HepG2 (cell line): Measurements from ENCODE around the gene LEAP2. TPM values are rescaled to one million over a fixed set of nuclear protein-coding genes. Genes with fewer than 3 reads are reported as not detected.

Experiments used
- ATAC-seq: fragments of 200-7000 bp; cut with Tn5 transposase; 3 replicates; pipeline ENCODE4 v1.9.1; 2020; ENCODE audit warnings: mild to moderate bottlenecking, moderate library complexity
- BruUV-seq: library from RNA; stranded (reverse); fragments of 400-500 nt; replicated peaks from 2 replicates; lab custom pipeline; 2021; lab: Mats Ljungman, UMichigan
- CTCF ChIA-PET: fragments of 300-600 bp; formaldehyde crosslinking; extraction: SDS; loops from one replicate; lab custom pipeline; 2021; ENCODE audit warnings: low total read pairs, inconsistent platforms, low intra/inter-chr PET ratio; lab: Yijun Ruan, JAX
- POLR2A ChIA-PET: fragments of 350-600 bp; sonication (Branson Sonifier 250); formaldehyde crosslinking; loops from one replicate; lab custom pipeline; 2020; ENCODE audit warnings: antibody characterized with exemption, inconsistent platforms; lab: Yijun Ruan, JAX
- DNase-seq: peaks from one replicate; pipeline ENCODE4 v3.0.0-alpha.2; 2015; ENCODE audit warnings: low spot score
- FAIRE-seq: peaks from 3 replicates; lab custom pipeline; 2011; peaks lifted over from hg19 to GRCh38; lab: Jason Lieb, UNC
- H2AFZ ChIP-seq: one replicate; pipeline ENCODE4 v1.6.1; 2011; ENCODE audit warnings: low read length, inconsistent platforms
- H3K27ac ChIP-seq: fragments of 300-600 bp; 3 replicates; pipeline ENCODE4 v1.8.0; 2011; ENCODE audit warnings: mixed run types, mild to moderate bottlenecking, mixed read lengths, low read length, inconsistent platforms; ENCODE audit not compliant: insufficient read depth; ENCODE audit errors: extremely low read length
- H3K27me3 ChIP-seq, 2 experiments: fragments of 200-600 bp in 1 of 2; 2 replicates in 1 of 2; 3 replicates in 1 of 2; pipeline versions ENCODE4 v1.6.0 to v1.8.0; 2011; ENCODE audit warnings: low read length in 2 of 2, mild to moderate bottlenecking in 2 of 2, moderate library complexity in 2 of 2, inconsistent platforms in 1 of 2; ENCODE audit not compliant: insufficient read depth in 2 of 2, control insufficient read depth in 1 of 2
- H3K36me3 ChIP-seq, 2 experiments: fragments of 200-600 bp in 1 of 2; replicated peaks in 1 of 2; 2 replicates in 1 of 2; 3 replicates in 1 of 2; pipeline versions ENCODE4 v1.5.1 to v1.8.0; 2011; ENCODE audit warnings: low read length in 2 of 2, inconsistent platforms in 1 of 2; ENCODE audit not compliant: insufficient read depth in 2 of 2, control insufficient read depth in 1 of 2
- H3K4me1 ChIP-seq: 2 replicates; pipeline ENCODE4 v1.5.1; 2012; ENCODE audit warnings: low read length, inconsistent platforms; ENCODE audit not compliant: insufficient read depth
- H3K4me2 ChIP-seq: 2 replicates; pipeline ENCODE4 v1.6.0; 2011; ENCODE audit warnings: low read depth, low read length, inconsistent platforms
- H3K4me3 ChIP-seq, 3 experiments: fragments of 200-600 bp in 1 of 3; sonication (generic), shearing (Covaris generic) in 1 of 3; replicated peaks in 1 of 3; 2 replicates each; pipeline ENCODE4 v1.5.1; 2011 to 2016; ENCODE audit warnings: low read length in 3 of 3, inconsistent platforms in 2 of 3, low read depth in 2 of 3, mild to moderate bottlenecking in 2 of 3, control low read depth in 1 of 3, mixed read lengths in 1 of 3; ENCODE audit not compliant: insufficient read depth in 1 of 3
- H3K79me2 ChIP-seq: one replicate; pipeline ENCODE4 v1.6.1; 2011; ENCODE audit warnings: low read length, inconsistent platforms; ENCODE audit not compliant: insufficient read depth
- H3K9ac ChIP-seq: 2 replicates; pipeline ENCODE4 v1.6.0; 2011; ENCODE audit warnings: mild to moderate bottlenecking, low read depth, low read length, inconsistent platforms; ENCODE audit not compliant: insufficient read depth
- H3K9me3 ChIP-seq: 2 replicates; pipeline ENCODE4 v1.5.1; 2012; ENCODE audit warnings: mild to moderate bottlenecking, low read length
- H4K20me1 ChIP-seq: 2 replicates; pipeline ENCODE4 v1.6.0; 2011; ENCODE audit warnings: inconsistent platforms, mild to moderate bottlenecking, low read length, moderate library complexity; ENCODE audit not compliant: insufficient read depth
- GABPB1 ChIP-seq: IDR thresholded peaks from 2 replicates; pipeline ENCODE4 v1.6.1; 2016; ENCODE audit warnings: mild to moderate bottlenecking, missing genetic modification reagents, moderate library complexity, missing compliant biosample characterization
- IKZF4 ChIP-seq: sonication (generic); formaldehyde crosslinking; IDR thresholded peaks from 2 replicates; pipeline ENCODE4 v1.5.1; 2020; ENCODE audit warnings: borderline replicate concordance, mild to moderate bottlenecking, low read depth, missing genetic modification reagents; ENCODE audit errors: not compliant biosample characterization
- KDM6A ChIP-seq: IDR thresholded peaks from 2 replicates; pipeline ENCODE4 v1.6.1; 2016; ENCODE audit warnings: low read depth
- SNRNP70 ChIP-seq: fragments of 200-400 bp; formaldehyde crosslinking; IDR thresholded peaks from 2 replicates; pipeline ENCODE4 v1.6.1; 2017; ENCODE audit warnings: mild to moderate bottlenecking, low read depth, low read length, moderate library complexity
- SP5 ChIP-seq: IDR thresholded peaks from 2 replicates; pipeline ENCODE4 v1.6.1; 2016; ENCODE audit warnings: low read depth, borderline replicate concordance
- XRCC5 ChIP-seq: fragments of 200-400 bp; formaldehyde crosslinking; optimal IDR thresholded peaks from 2 replicates; pipeline ENCODE3; 2017; ENCODE audit warnings: mild to moderate bottlenecking, low read length
- ZBTB7A ChIP-seq: sonication (generic); formaldehyde crosslinking; IDR thresholded peaks from 2 replicates; pipeline ENCODE4 v1.8.0; 2022; ENCODE audit warnings: mild to moderate bottlenecking, missing genetic modification reagents
- ZFP36L1 ChIP-seq: sonication (generic); formaldehyde crosslinking; IDR thresholded peaks from 2 replicates; pipeline ENCODE4 v1.8.0; 2022; ENCODE audit warnings: mild to moderate bottlenecking, missing genetic modification reagents, moderate library complexity
- ZMYM3 ChIP-seq: sonication (generic); formaldehyde crosslinking; IDR thresholded peaks from 2 replicates; pipeline ENCODE4 v1.5.1; 2020; ENCODE audit warnings: mild to moderate bottlenecking, missing genetic modification reagents
- ZNF777 ChIP-seq: sonication (generic); formaldehyde crosslinking; IDR thresholded peaks from 2 replicates; pipeline ENCODE4 v1.4.0; 2020; ENCODE audit warnings: missing genetic modification reagents
- ZZZ3 ChIP-seq: sonication (generic); formaldehyde crosslinking; IDR thresholded peaks from 2 replicates; pipeline ENCODE4 v1.4.0; 2020; ENCODE audit warnings: missing genetic modification reagents, mild to moderate bottlenecking, borderline replicate concordance
- WGBS: methylation state at CpG from one replicate; pipeline ENCODE4 v1.1.6; 2017; ENCODE audit warnings: low lambda C conversion rate; 5-methylcytosine and 5-hydroxymethylcytosine counted together
- in situ Hi-C: cut with HindIII; loops from 2 replicates; pipeline ENCODE4 v1.10.0; 2017; ENCODE audit warnings: low pct_unique_long_range_greater_than_20kb; ENCODE audit not compliant: extremely low pct_ligation_motif_present
- intact Hi-C: fragments of 100-400 bp; cut with micrococcal nuclease; formaldehyde crosslinking; loops from one replicate; pipeline ENCODE4 v1.10.0; 2022; ENCODE audit not compliant: unreplicated experiment
- polyA plus RNA-seq, 8 experiments: library from polyadenylated mRNA; depleted of rRNA in 3 of 8; stranded (reverse) in 7 of 8; unstranded in 1 of 8; fragments of >200 nt; fragmentation: Illumina TruSeq in 4 of 8; extraction: Trizol in 4 of 8; gene quantifications; 2 replicates each; pipeline versions ENCODE4 v1.2.1 to v1.2.3, GENCODE V29; 2011 to 2016; ENCODE audit warnings: low read depth in 4 of 8, missing spikeins in 1 of 8, mixed read lengths in 1 of 8; ENCODE audit not compliant: insufficient read depth in 1 of 8
- total RNA-seq, 5 experiments: library from RNA; depleted of rRNA; stranded (reverse); fragments of >200 nt; fragmentation: Illumina TruSeq; extraction: Trizol; gene quantifications; 2 replicates each; pipeline ENCODE4 v1.2.3, GENCODE V29; 2016; ENCODE audit warnings: low read depth in 1 of 5
- TF ChIP-seq, protein P1 (sequence below): IDR thresholded peaks from 2 replicates; pipeline ENCODE4 v1.6.1; 2018; ENCODE audit warnings: missing genetic modification reagents, mild to moderate bottlenecking, missing compliant biosample characterization
- TF ChIP-seq, protein P2 (sequence below): sonication (generic); formaldehyde crosslinking; IDR thresholded peaks from 2 replicates; pipeline ENCODE4 v1.4.0; 2020; ENCODE audit warnings: missing genetic modification reagents, mild to moderate bottlenecking, borderline replicate concordance
- TF ChIP-seq, protein P3 (sequence below): sonication (generic); formaldehyde crosslinking; conservative IDR thresholded peaks from 2 replicates; pipeline ENCODE4 v1.8.0; 2022; ENCODE audit warnings: low read depth, missing genetic modification reagents

Gene LEAP2
- total and polyA plus RNA-seq, 2 of the 13 experiments (the other 11 are each of a cell fraction or from before 2014, with no cell fraction given): 23.9 to 51.9 TPM

DNA sequence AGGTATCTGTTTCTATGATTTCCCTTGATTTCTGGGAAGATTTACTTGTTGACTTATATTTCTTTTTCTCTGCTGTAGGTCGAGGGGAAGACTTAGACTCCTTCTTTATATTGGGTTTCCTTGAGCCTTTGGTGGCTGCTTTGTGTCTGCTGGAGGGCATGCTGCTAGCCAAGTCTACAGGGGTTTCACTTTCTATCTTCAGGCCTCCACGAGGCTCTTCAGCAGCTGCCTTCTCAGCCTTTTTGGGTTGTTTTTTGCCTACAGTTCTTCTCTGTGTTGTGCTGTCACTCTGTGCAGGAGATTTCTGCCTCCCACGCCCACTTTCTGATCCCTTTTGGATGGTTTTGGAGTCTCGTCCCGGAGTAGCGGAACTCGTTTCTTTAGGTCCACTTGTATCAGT lies 23.2 kb downstream of the LEAP2 start:
- POLR2A ChIA-PET: no interaction called here
- TSS peak; percentile 37 for BruUV-seq

More for the DNA sequence above, 23.2 kb downstream of the LEAP2 start:
- 95% methylated on average over 7 of the region's 7 CpGs for WGBS
- in situ Hi-C loops: no loop called here
- CTCF ChIA-PET: no interaction called here
- TF ChIP-seq SNRNP70 (no peak), ZZZ3 (CRISPR knock-in tag) (no peak), ZMYM3 (CRISPR knock-in tag) (no peak), KDM6A (CRISPR knock-in tag) (no peak), GABPB1 (CRISPR knock-in tag) (no peak), IKZF4 (CRISPR knock-in tag) (no peak), SP5 (CRISPR knock-in tag) (no peak), ZBTB7A (CRISPR knock-in tag) (no peak), XRCC5 (no peak), ZFP36L1 (no peak), ZNF777 (CRISPR knock-in tag) (no peak)
- TF ChIP-seq, protein P1, sequence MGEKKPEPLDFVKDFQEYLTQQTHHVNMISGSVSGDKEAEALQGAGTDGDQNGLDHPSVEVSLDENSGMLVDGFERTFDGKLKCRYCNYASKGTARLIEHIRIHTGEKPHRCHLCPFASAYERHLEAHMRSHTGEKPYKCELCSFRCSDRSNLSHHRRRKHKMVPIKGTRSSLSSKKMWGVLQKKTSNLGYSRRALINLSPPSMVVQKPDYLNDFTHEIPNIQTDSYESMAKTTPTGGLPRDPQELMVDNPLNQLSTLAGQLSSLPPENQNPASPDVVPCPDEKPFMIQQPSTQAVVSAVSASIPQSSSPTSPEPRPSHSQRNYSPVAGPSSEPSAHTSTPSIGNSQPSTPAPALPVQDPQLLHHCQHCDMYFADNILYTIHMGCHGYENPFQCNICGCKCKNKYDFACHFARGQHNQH (CRISPR knock-in tag): no peak
- TF ChIP-seq, protein P2, sequence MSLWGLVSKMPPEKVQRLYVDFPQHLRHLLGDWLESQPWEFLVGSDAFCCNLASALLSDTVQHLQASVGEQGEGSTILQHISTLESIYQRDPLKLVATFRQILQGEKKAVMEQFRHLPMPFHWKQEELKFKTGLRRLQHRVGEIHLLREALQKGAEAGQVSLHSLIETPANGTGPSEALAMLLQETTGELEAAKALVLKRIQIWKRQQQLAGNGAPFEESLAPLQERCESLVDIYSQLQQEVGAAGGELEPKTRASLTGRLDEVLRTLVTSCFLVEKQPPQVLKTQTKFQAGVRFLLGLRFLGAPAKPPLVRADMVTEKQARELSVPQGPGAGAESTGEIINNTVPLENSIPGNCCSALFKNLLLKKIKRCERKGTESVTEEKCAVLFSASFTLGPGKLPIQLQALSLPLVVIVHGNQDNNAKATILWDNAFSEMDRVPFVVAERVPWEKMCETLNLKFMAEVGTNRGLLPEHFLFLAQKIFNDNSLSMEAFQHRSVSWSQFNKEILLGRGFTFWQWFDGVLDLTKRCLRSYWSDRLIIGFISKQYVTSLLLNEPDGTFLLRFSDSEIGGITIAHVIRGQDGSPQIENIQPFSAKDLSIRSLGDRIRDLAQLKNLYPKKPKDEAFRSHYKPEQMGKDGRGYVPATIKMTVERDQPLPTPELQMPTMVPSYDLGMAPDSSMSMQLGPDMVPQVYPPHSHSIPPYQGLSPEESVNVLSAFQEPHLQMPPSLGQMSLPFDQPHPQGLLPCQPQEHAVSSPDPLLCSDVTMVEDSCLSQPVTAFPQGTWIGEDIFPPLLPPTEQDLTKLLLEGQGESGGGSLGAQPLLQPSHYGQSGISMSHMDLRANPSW: no peak
- TF ChIP-seq, protein P3, sequence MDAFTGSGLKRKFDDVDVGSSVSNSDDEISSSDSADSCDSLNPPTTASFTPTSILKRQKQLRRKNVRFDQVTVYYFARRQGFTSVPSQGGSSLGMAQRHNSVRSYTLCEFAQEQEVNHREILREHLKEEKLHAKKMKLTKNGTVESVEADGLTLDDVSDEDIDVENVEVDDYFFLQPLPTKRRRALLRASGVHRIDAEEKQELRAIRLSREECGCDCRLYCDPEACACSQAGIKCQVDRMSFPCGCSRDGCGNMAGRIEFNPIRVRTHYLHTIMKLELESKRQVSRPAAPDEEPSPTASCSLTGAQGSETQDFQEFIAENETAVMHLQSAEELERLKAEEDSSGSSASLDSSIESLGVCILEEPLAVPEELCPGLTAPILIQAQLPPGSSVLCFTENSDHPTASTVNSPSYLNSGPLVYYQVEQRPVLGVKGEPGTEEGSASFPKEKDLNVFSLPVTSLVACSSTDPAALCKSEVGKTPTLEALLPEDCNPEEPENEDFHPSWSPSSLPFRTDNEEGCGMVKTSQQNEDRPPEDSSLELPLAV (CRISPR knock-in tag): no peak
- TF ChIP-seq, all 625 proteins: peak for 0
- Histone ChIP-seq H3K9me3 (no peaks in the 10 kb centered on the region), H3K27me3 (no peaks in the 10 kb centered on the region), H3K9ac (no peak overlapping the region), H3K27ac (no peak overlapping the region), H3K36me3 (peaks cover 18 to 80% of the 10 kb centered on the region in 2 experiments), H3K4me2 (no peak overlapping the region), H3K79me2 (no peaks in the 10 kb centered on the region), H4K20me1 (no peaks in the 10 kb centered on the region), H2AFZ (no peak overlapping the region), H3K4me1 (no peaks in the 10 kb centered on the region), H3K4me3 (no peak overlapping the region)
- FAIRE-seq (no peak), DNase-seq (no peak), ATAC-seq (no peak; the same call in 2 of the 3 replicates)
- intact Hi-C loops: no loop called here
